HG02973 (cell line): ENCODE results near the gene SURF6.

Experiments used
- ATAC-seq: cut with Tn5 transposase; IDR thresholded peaks from one replicate; pipeline ENCODE4 v1.9.1; 2021; ENCODE audit warnings: moderate library complexity; ENCODE audit not compliant: unreplicated experiment

SURF6 gene

GRCh38 chr9:133368249-133368881 lies 32.4 kb upstream of the SURF6 start:
- ATAC-seq, result no peak

DNA sequence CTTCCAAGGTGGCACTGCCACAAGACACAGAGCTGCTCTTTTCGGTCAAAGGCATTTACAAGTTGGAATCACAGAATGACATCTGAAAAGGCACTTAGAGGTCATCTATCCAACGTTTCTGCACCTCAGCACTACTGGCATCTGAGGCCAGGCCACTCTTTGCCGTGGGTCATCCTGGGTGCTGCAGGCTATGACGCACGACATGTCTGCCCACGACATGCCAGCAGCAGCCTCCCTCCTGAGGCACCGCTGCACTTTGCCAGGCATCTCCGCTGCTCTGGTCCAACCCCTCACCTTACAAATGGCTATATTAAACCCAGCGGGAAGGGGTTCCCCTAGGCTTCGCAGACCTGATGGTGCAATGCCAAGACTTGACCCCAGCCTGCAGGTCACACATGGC lies 31.8 kb upstream of the SURF6 start:
- no peak for ATAC-seq

DNA sequence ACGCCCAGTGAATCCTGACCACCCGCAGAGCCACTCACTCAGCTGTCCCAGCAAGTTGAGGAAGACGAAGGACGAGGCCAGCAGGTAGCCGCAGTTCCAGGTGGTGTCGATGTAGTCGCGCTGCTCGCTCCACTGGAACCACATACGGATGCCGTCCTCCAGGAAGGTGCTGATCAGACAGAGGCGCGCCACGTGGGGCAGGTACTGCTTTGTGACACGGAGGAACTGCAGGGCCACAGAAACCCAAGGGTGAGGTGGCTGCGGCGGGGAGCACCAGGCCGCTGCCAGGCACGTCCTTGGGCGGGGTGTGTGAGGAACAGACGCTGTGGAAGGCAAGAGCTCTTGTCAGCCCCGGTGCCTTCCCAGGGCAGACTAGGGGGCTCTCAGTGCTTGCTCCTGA lies 31.2 kb upstream of the SURF6 start:
- ATAC-seq, result no peak

DNA sequence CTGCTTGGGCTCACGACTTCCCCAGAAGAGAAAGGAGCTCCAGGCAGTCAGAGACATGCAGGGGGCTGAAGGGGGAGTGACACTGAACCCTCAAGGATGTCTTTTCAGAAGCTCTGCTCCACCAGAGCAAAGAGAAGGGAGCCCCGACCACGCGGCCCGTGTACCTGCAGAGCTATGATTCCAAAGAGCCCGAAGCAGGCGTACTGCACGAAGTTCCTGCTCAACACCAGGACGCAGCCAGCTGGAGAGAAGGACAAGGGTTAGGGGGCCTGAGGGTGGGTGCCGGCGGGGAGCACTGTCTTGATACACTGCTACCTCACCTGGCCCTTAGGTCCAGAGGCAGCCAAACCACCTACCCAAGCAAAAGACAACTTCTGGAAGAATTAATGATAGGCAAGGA lies 30.4 kb upstream of the SURF6 start:
- ATAC-seq, result no peak

- no peak for ATAC-seq
These were observed 26.5 kb upstream of the SURF6 start for GRCh38 chr9:133362359-133363044.

- no peak for ATAC-seq
These were observed 25.6 kb upstream of the SURF6 start for GRCh38 chr9:133361507-133362092.

DNA sequence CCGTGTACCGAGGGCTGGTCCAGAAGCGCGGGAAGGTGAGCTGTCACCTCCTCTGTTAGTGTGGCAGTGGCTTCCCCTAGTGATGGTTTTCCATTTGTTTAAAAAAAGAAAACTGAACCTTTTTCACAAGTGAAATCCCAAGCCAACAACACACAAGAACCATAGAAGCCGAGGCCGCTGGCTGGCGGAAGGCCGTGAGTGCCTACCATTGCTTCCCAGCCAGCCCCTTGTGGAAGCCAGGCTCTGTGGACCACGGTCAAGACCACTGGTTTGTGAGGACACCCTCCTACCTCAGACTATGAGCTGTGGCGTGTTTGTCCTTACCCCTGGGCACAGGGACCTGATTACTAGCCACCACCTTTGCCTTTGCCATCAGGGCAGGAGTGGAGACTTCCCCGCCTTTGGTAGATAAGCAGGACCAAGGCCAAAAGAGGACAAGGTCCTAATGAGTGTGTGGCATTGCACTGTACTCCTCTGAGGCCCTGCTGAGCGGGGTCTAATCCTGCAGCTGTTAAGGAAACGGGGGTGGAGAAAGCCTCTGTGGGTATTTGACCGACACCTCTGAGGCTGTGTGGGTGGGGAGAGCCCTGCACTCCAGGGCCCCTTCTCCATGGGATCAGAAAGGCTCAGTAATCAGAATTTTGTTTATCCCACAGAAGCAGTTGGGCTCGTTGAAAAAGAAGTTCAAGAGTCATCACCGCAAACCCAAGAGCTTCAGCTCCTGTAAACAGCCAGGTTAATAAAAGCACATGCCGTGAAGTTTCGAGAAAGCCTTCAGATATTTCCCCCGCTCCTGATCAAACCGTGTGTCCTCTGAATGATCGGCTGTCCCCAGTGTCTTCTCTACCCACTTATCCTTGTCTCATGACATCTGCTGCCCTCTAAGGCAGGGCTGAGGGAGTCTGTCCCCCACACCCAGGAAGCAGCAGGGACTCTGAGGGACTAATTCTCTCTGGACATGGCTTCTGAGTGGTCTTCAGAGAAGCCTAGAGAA lies 24.7 kb upstream of the SURF6 start:
- no peak for ATAC-seq

DNA sequence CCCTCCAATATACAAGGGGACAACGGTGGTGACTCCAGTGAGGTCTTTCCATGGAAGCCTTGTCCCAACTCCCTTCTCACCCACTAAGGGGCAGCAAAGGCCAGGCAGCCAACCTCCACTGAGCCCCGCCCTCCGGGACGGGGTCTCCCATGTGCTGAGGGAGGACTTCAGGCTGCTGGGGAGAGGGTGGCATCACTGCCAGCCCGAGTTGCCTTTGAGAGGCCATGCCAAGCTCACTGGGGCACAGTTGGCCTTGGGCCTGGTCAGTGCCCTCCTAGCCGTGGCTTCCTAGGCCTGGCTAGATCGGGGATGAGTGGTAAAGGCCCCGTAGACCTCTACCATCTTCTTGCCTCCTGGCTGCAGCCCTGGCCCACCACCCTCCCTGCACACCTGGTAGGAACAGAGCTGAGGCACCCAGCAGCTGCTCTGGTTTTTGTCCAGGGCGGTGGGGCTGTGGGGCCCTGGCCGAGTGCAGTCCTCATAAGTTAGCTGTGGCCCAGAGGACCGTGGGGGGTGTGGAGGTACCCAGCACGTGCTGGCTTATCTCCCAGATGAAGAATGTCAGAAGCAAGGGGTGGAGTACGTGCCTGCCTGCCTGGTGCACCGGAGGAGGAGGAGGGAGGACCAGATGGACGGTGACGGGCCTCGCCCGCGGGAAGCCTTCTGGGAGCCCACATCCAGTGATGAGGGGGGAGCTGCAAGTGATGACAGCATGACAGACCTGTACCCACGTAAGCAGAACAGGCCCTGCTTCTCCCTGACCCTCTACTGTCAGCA lies 23.6 kb upstream of the SURF6 start:
- ATAC-seq, result no peak

DNA sequence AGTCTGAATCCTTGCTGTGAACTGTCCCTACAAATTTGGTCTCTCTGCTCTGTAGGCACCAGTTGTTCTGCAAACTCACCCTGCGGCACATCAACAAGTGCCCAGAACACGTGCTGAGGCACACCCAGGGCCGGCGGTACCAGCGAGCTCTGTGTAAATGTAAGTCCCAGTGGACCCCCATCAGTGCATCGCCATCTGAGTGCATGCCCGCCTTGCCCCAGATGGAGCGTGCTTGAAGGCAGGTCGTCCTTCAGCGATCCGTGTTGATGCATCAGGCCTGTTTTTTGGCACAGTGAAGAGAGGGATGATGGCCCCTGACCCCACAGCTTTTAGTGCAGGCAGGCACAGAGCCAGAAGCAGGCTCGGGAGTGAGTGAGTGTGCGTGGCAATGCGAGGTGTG lies 21.7 kb upstream of the SURF6 start:
- no peak for ATAC-seq

- no peak for ATAC-seq
These were observed 20.6 kb upstream of the SURF6 start, which contains the start of the genes SURF1 and SURF2 for GRCh38 chr9:133356391-133357091. SURF1 (minus strand) TSS chr9:133356487; CDS start chr9:133356453, 34 bp downstream. SURF2 (plus strand) TSS chr9:133356550; CDS start chr9:133356593, 43 bp downstream.

GRCh38 chr9:133355881-133356357 lies 19.9 kb upstream of the SURF6 start:
- no peak for ATAC-seq

GRCh38 chr9:133354766-133355165 lies 18.8 kb upstream of the SURF6 start:
- ATAC-seq, result no peak

DNA sequence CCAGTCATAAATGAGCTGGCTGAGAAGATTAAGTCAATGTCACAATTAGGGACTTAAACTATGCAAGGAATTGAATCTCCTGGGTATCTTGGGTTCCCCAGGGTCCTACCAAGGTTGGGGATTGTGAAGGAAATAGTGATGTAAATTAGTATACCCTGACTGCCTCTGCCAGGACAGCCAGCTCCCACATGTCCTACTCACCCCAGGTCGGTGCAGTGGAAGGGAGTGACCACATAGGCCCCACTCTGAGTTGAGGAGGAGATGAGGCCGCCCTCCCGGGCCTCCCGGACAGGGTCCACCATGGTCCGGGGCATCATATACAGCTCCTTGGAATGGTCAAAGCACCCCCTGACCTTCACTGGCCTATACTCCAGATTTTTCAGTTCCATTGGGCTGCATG lies 17.6 kb upstream of the SURF6 start:
- ATAC-seq, result no peak

DNA sequence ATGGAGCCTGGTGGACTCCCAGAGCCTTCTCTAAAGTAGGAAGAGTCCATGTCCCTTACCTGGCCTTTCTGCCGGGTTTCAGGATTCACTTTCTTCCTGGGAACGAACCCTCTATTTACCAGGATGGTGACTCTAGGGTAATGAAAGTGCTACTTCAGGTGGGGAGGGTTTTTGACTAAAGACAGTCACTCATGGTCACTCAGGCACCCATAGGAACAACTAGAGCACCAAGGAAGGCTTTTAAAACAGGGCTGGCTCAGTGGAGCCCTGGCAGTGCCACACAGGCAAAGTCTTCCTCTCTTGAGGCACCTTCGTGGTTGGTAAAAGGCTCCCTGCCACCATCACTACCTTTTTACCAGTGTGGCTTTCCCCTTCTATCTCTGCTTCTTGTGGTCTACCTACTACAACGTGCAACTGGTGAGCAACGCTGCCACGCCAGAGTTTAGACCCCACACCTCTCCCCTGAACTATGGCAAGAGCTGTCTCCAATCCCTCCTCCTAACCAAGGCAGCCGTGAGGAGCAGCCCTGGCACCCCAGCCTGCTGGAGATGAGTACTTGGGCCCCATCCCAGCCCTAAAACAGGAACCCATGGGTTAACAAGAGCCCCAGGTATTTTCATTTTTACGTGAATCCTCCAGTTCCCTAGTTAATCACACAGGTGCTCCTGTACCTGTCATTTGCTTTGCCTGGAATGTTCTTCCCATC lies 16.8 kb upstream of the SURF6 start:
- no peak for ATAC-seq

DNA sequence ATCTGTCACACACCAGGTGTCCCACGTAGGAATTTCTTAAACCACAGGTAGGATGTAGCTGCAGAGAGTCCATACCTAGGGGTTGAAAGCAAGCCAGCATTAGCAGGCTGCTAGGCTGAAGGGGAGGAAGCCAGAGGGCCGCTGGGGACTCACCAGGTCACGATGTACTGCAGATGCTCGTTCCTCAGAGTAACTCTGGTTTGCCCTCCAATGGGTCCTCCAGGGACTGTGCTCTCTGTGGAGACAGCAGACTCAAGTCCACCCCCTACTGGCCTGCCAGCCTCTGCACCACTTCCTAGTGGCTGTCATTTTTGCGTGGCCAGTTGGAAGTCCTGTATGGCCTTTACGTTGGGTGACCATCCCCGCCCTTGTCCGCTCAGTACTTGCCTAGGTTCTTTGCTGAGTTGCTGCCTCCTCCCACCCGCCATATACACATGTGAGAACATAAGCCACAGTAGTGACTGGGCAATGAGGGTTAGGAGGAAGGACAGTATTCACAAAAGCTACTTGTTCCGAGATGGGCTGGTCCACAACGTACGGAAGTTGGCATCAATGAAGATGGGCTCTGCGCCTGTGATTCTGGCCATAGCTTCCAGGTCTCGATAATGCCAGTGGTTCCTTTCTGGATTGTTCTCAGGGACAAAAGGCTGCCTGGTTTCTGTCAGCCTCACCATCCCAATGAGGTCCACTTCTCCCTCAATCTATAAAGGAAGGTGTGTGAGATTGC lies 16.1 kb upstream of the SURF6 start:
- no peak for ATAC-seq

GRCh38 chr9:133351526-133351907 lies 15.5 kb upstream of the SURF6 start:
- no peak for ATAC-seq

DNA sequence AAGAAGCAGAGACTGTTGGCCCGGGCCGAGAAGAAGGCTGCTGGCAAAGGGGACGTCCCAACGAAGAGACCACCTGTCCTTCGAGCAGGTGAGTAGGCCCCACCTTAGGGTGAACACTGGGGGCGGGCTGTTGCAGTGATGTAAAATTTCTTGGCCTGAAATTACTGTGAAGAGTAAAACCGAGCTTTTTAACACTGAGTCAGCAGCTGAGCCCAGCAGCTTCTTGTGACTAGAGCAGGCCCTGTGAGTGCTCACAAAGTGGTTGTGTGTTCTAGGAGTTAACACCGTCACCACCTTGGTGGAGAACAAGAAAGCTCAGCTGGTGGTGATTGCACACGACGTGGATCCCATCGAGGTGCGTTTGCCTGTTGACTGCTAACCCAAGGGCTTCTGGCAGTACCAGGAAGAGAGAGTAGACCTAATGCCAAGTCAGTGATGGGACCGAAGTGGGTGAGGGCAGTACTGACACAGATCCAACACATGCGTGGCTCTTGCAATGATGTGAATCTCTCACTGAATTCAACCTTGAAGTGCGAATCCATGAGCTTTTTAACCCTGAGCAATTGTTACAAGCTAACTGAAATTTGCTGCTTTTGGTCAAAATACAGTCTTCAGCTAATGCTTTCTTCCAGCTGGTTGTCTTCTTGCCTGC lies 14.1 kb upstream of the SURF6 start:
- ATAC-seq, result no peak
